Duodenal mucosa (tissue), 2 donors: ENCODE results near the gene SELENOP.

ENCODE experiments used
- H3K27ac ChIP-seq: one replicate; pipeline ENCODE4 v1.7.0; 2013; ENCODE audit warnings: low read depth, low read length
- H3K27me3 ChIP-seq, 2 donors: one replicate each; pipeline ENCODE4 v1.7.0; 2013; ENCODE audit warnings: low read length in 2 of 2, control low read depth in 1 of 2; ENCODE audit not compliant: insufficient read depth in 2 of 2, control insufficient read depth in 1 of 2
- H3K36me3 ChIP-seq, 2 donors: one replicate each; pipeline ENCODE4 v1.7.0; 2013; ENCODE audit warnings: low read length in 2 of 2, control low read depth in 1 of 2; ENCODE audit not compliant: insufficient read depth in 2 of 2, control insufficient read depth in 1 of 2
- H3K4me1 ChIP-seq, 2 donors: one replicate each; pipeline ENCODE4 v1.7.0; 2013; ENCODE audit warnings: low read length in 2 of 2, control low read depth in 1 of 2; ENCODE audit not compliant: insufficient read depth in 2 of 2, control insufficient read depth in 1 of 2
- H3K4me3 ChIP-seq, 2 donors: one replicate each; pipeline ENCODE4 v1.7.0; 2013; ENCODE audit warnings: low read length in 2 of 2, low read depth in 1 of 2
- H3K9ac ChIP-seq, 2 donors: one replicate each; pipeline ENCODE4 v1.7.0; 2013; ENCODE audit warnings: low read length in 2 of 2, low read depth in 1 of 2
- H3K9me3 ChIP-seq, 2 donors: one replicate each; pipeline ENCODE4 v1.7.0; 2013; ENCODE audit warnings: low read length in 2 of 2, control low read depth in 1 of 2; ENCODE audit not compliant: control insufficient read depth in 1 of 2

SELENOP gene

DNA sequence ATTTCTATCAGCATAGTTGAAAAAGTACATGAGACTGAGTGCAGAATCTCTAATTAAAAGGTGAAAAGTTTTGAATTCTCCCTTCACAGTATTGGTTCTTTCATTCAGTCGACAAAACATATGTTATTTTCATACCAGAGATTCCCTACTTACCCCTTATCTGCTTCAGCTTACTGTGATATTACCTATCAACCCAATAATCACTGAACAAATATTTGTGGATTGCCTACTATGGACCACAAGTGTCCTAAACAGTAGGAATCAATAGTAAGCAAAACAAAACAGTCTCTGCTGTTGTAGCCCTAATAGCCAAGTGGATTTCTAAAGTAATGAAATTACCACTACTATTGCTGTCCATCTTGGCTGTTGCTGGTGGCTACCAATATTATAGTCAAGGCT is 43.6 kb downstream of the SELENOP start:
- H3K36me3 ChIP-seq = no peaks in the 10 kb centered on the region
- no peak overlapping the region for H3K9ac ChIP-seq
- H3K4me3 ChIP-seq = no peak overlapping the region
- H3K4me1 ChIP-seq = no peaks in the 10 kb centered on the region
- H3K9me3 ChIP-seq = no peaks in the 10 kb centered on the region
- no peak overlapping the region for H3K27ac ChIP-seq
- H3K27me3 ChIP-seq = no peaks in the 10 kb centered on the region

DNA sequence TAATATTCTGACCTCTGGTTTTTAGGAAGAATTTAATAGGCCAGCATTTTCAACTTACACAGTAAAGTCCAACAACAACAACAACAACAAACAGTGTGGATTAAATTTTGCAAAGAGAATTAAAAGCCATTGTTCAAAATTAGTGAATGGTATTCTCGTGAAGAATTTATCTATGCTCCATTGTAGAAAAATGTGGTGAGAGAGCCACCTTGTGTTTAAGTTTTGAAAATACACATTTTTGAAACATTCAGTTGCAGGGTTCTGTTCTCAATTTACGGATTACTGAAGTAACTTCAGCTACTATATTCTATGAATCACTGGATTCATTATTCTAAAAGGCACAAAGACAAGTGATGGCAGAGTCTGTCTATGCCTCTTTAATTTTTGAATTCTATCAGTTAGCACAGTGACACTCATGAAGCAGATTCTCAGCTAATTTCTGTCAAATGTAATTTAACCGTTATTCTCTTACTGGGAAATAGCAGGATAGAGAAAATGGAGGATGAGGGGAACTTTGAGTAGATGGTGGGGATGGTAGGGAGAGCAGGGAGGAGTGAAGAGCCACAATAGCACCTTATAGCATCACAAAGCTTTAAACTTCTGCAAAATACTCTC is 44.1 kb downstream of the SELENOP start:
- Histone ChIP-seq H3K27me3 (no peaks in the 10 kb centered on the region), H3K9me3 (no peaks in the 10 kb centered on the region), H3K4me1 (no peaks in the 10 kb centered on the region)

DNA sequence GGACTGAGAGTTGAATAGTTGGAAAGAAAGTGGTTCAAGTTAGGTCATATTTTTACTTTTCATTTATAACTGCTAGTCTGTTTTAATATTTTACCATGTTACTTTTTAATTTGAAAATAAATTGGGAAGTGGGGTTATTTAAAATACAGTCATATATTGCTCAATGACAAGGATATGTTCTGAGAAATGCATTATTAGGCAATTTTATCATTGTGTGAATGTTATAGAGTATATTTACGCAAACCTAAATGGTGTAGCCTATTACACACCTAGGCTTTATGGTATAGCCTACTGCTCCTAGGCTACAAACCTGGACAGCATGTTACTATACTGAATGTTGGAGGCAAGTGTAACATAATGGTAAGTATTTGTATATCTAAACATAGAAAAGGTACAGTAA is 49.9 kb downstream of the SELENOP start:
- H3K27ac ChIP-seq = no peak overlapping the region
- no peak overlapping the region for H3K9ac ChIP-seq
- H3K9me3 ChIP-seq = no peaks in the 10 kb centered on the region
- H3K27me3 ChIP-seq = peaks cover 0 to 7% of the 10 kb centered on the region in 2 donors
- no peaks in the 10 kb centered on the region for H3K4me1 ChIP-seq
- no peaks in the 10 kb centered on the region for H3K36me3 ChIP-seq
- H3K4me3 ChIP-seq = no peak overlapping the region

More for the DNA sequence above, 44.1 kb downstream of the SELENOP start:
- no peaks in the 10 kb centered on the region for H3K36me3 ChIP-seq
- H3K4me3 ChIP-seq = no peak overlapping the region
- no peak overlapping the region for H3K27ac ChIP-seq
- H3K9ac ChIP-seq = no peak overlapping the region

DNA sequence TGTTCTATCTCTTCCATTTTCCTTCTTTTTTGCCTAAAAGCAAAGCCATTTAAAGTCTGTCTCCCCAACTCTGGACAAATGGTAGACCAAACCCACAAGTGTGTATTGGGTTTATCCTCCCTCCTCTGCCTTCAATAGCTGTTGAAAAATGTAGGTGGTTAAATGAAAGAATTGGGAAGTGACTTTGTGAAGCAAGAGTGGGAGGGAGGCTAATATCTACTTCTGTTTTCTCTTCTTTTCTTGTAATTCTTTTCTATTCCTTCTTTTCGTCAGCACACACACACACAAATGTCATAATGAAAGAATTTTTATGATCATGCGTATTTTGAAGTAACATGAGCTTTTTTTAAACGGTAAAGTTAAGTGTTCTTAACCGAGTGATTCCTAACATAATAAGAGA is 51.3 kb downstream of the SELENOP start:
- Histone ChIP-seq H3K9ac (no peak overlapping the region), H3K27me3 (peaks cover 0 to 7% of the 10 kb centered on the region in 2 donors), H3K36me3 (no peaks in the 10 kb centered on the region), H3K27ac (no peak overlapping the region), H3K4me3 (no peak overlapping the region), H3K4me1 (no peaks in the 10 kb centered on the region), H3K9me3 (no peaks in the 10 kb centered on the region)

DNA sequence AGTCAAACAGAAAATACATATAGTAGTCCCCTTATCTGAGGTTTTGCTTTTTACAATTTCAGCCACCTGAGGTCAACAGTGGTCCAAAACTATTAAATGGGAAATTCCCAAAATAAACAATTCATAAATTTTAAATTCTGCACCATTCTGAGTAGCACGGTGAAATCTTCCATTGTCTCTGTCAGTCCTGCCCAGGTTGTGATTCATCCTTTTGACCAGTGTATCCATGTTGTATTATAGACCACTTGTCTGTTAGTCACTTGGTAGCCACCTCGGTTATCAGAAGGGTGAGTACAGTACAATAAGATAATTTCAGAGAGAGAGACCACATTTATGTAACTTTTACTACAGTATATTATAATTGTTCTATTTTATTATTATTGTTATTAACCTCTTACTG is 52.2 kb downstream of the SELENOP start:
- Histone ChIP-seq H3K9me3 (no peaks in the 10 kb centered on the region), H3K4me3 (no peak overlapping the region), H3K9ac (no peak overlapping the region), H3K4me1 (no peaks in the 10 kb centered on the region), H3K36me3 (no peaks in the 10 kb centered on the region), H3K27ac (no peak overlapping the region), H3K27me3 (peaks cover 0 to 7% of the 10 kb centered on the region in 2 donors)

DNA sequence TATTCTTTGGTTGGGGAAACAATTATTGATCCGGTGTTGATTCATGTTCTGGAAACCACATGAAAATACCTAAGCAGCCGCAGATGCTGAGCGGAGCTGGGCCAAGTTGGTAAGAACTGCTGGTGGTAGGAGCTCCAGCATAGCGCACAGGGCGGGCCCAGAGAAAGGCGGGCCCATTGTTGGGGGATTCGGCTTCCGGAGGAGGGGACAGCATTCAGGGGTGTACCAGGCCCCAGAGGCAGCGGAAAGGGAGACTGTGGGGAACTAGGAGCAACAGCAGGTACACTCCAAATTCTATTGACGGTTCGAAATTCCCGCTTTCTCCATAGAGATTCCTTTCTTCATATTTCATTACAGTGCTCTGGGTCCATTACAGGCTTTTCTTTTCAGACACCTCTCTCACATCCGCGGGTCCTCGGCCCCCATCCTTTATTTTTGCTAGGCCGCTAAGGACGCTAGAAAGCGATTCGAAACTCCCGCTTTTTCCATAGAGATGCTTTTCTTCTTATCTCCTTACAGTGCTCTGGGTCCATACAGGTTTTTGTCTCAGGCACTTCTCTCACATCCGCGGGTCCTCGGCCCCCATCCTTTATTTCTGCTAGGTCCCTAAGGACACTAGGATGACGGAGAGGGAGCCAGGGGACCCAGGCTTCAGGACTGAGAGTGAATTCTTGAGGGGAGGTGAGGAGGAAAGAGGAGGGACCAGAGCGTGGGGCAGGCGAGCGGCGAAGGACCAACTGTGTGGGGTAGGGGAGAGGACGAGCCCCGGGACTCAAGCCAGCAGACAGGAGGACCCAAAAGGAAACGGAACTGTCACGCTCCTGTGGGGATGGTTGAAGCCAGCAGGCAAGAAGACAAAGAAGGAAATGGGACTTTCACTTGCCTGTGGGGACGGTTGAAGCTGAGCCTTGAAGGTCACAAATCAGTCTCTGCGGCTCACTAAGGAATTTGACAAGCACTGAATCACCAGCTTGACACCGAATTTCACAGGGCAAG is 54.8 kb downstream of the SELENOP start, which contains the start of gene CCDC152:
Gene CCDC152 (plus strand): TSS at position 213 of the 996 bp plus-strand sequence. CDS start 2,304 bp downstream, outside the sequence.
- no peak within 1 kb of the TSS for H3K9ac ChIP-seq

DNA sequence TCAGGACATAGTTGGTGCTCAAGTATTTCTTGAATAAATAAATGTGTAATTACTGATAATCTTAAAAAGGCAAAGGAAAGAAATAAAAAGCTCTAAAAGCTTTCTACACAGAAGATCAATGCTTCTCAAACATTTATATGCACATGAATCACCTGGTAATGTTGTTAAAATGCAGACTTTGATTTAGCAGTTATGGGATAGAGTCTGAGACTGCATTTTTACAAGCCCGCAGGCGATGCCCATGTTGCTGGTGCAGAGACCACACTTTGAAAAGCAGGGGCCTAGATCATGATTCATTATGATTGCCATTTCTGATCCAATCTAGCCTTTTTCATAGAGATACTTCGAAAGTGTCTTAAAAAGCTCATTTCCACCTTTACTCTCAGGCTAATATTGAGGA is 58.6 kb downstream of the SELENOP start:
- Histone ChIP-seq H3K9me3 (no peaks in the 10 kb centered on the region), H3K27me3 (peaks cover 0 to 7% of the 10 kb centered on the region in 2 donors), H3K4me1 (no peaks in the 10 kb centered on the region), H3K36me3 (no peaks in the 10 kb centered on the region), H3K27ac (no peak overlapping the region), H3K4me3 (no peak overlapping the region), H3K9ac (no peak overlapping the region)

More for the DNA sequence above, 54.8 kb downstream of the SELENOP start, which contains the start of gene CCDC152:
- Histone ChIP-seq H3K27ac (no peak within 1 kb of the TSS), H3K4me3 (peak within 1 kb of the TSS; percentile 22 to 31), H3K9me3 (no peaks in the 10 kb centered on the region), H3K4me1 (no peaks in the 10 kb centered on the region), H3K27me3 (peaks cover 0 to 7% of the 10 kb centered on the region in 2 donors), H3K36me3 (no peaks in the 10 kb centered on the region)

DNA sequence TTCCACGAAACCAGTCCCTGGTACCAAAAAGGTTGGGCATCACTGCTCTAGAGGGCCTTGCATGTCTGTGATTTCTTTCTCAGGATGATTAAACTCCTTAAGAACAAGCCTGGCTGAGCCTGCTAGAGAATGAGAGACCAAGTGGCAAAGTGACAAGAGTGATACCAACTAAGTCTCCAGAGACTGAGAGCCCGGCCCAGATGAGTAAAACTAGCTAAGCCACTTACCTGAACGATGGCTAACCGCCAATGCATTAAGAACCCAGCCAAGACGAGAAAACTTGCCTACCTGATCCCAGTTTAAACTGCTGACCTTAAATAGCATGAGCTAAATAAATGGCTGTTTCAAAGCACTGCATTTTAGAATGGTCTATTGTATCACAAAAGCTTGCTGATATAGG is 60.6 kb downstream of the SELENOP start:
- Histone ChIP-seq H3K4me1 (no peaks in the 10 kb centered on the region), H3K4me3 (no peak overlapping the region), H3K27me3 (no peaks in the 10 kb centered on the region), H3K9ac (no peak overlapping the region), H3K36me3 (no peaks in the 10 kb centered on the region), H3K27ac (no peak overlapping the region), H3K9me3 (no peaks in the 10 kb centered on the region)

DNA sequence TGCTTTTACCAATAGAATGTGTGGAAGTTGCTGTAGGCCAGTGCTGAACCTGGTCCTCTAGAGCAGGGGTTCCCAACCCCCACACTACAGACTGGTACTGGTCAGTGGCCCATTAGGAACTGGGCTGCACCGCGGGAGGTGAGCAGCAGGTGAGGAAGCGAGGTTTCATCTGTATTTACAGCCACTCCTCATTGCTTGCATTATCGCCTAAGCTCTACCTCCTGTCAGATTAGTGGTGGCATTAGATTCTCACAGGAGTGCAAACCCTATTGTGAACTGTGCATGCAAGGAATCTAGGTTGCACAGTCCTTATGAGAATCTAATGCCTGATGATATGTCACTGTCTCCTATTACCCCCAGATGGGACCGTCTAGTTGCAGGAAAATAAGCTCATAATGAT is 61.2 kb downstream of the SELENOP start:
- H3K4me1 ChIP-seq = no peaks in the 10 kb centered on the region
- no peaks in the 10 kb centered on the region for H3K36me3 ChIP-seq
- no peak overlapping the region for H3K27ac ChIP-seq
- H3K4me3 ChIP-seq = no peak overlapping the region
- no peaks in the 10 kb centered on the region for H3K9me3 ChIP-seq
- no peaks in the 10 kb centered on the region for H3K27me3 ChIP-seq
- no peak overlapping the region for H3K9ac ChIP-seq
